Progenitor cell of endocrine pancreas (in vitro differentiated cells): ENCODE results near the gene NINJ1. TPM values are rescaled to one million over a fixed set of nuclear protein-coding genes. Genes with fewer than 3 reads are reported as not detected.

Experiments
- DNase-seq: peaks from one replicate; pipeline ENCODE4 v3.0.0; 2021; ENCODE audit warnings: low spot score; ENCODE audit not compliant: unreplicated experiment
- H3K27ac Mint-ChIP-seq: 2 replicates; pipeline ENCODE4 v1.8.0; 2021; ENCODE audit warnings: mild to moderate bottlenecking, moderate library complexity, mixed read lengths
- H3K27me3 Mint-ChIP-seq: 2 replicates; pipeline ENCODE4 v1.8.0; 2021; ENCODE audit warnings: mixed read lengths
- H3K36me3 Mint-ChIP-seq: 2 replicates; pipeline ENCODE4 v1.8.0; 2022; ENCODE audit warnings: mixed read lengths; ENCODE audit not compliant: insufficient read depth
- H3K4me1 Mint-ChIP-seq: 2 replicates; pipeline ENCODE4 v1.8.0; 2021; ENCODE audit warnings: low read depth, mixed read lengths
- H3K4me3 Mint-ChIP-seq: 2 replicates; pipeline ENCODE4 v1.8.0; 2021; ENCODE audit warnings: low read depth, mild to moderate bottlenecking, moderate library complexity, mixed read lengths
- H3K9me3 Mint-ChIP-seq: 2 replicates; pipeline ENCODE4 v1.8.0; 2021; ENCODE audit warnings: low read depth, mixed read lengths
- CTCF ChIP-seq: fragments of 200-600 bp; sonication (generic); IDR thresholded peaks from one replicate; pipeline ENCODE4 v1.5.0; 2021; ENCODE audit warnings: antibody characterized with exemption, mild to moderate bottlenecking; ENCODE audit not compliant: unreplicated experiment
- total RNA-seq: library from RNA; stranded (reverse); gene quantifications from 2 replicates; pipeline ENCODE4 v1.2.1, GENCODE V29; 2021

The NINJ1 gene
- total RNA-seq, 1 donor from 2014 or later: 38.1 TPM

- no peak for TF ChIP-seq CTCF
- DNase-seq: no peak
- no peaks in the 10 kb centered on the region for H3K9me3 Mint-ChIP-seq
- H3K4me3 Mint-ChIP-seq: no peak overlapping the region
- no peaks in the 10 kb centered on the region for H3K4me1 Mint-ChIP-seq
- no peaks in the 10 kb centered on the region for H3K27me3 Mint-ChIP-seq
- no peak overlapping the region for H3K27ac Mint-ChIP-seq
- H3K36me3 Mint-ChIP-seq: peaks cover 4% of the 10 kb centered on the region
Observed at GRCh38 chr9:93111001-93111370, 23.1 kb downstream of the NINJ1 start.

- Mint-ChIP-seq H3K27me3 (no peaks in the 10 kb centered on the region), H3K4me3 (no peak overlapping the region), H3K4me1 (no peaks in the 10 kb centered on the region), H3K27ac (no peak overlapping the region), H3K36me3 (peaks cover 4% of the 10 kb centered on the region), H3K9me3 (no peaks in the 10 kb centered on the region)
- no peak for DNase-seq
- TF ChIP-seq CTCF: no peak
Observed at GRCh38 chr9:93110311-93110855, 23.7 kb downstream of the NINJ1 start.

- Mint-ChIP-seq H3K27ac (no peak overlapping the region), H3K4me1 (no peaks in the 10 kb centered on the region), H3K4me3 (no peak overlapping the region), H3K27me3 (no peaks in the 10 kb centered on the region), H3K9me3 (peaks cover 11% of the 10 kb centered on the region), H3K36me3 (peaks cover 12% of the 10 kb centered on the region)
- TF ChIP-seq CTCF: no peak
- DNase-seq: no peak
Observed at GRCh38 chr9:93108291-93109041, 25.6 kb downstream of the NINJ1 start.

GRCh38 chr9:93107825-93108161 is 26.3 kb downstream of the NINJ1 start:
- no peak overlapping the region for H3K4me3 Mint-ChIP-seq
- no peak for TF ChIP-seq CTCF
- peaks cover 12% of the 10 kb centered on the region for H3K9me3 Mint-ChIP-seq
- no peak overlapping the region for H3K27ac Mint-ChIP-seq
- peaks cover 12% of the 10 kb centered on the region for H3K36me3 Mint-ChIP-seq
- H3K27me3 Mint-ChIP-seq: no peaks in the 10 kb centered on the region
- no peaks in the 10 kb centered on the region for H3K4me1 Mint-ChIP-seq
- DNase-seq: no peak

GRCh38 chr9:93107151-93107824 is 26.8 kb downstream of the NINJ1 start:
- H3K36me3 Mint-ChIP-seq: peaks cover 12% of the 10 kb centered on the region
- no peak overlapping the region for H3K4me3 Mint-ChIP-seq
- H3K4me1 Mint-ChIP-seq: no peaks in the 10 kb centered on the region
- no peak for TF ChIP-seq CTCF
- peaks cover 14% of the 10 kb centered on the region for H3K9me3 Mint-ChIP-seq
- no peaks in the 10 kb centered on the region for H3K27me3 Mint-ChIP-seq
- no peak overlapping the region for H3K27ac Mint-ChIP-seq
- DNase-seq: no peak
